ENCODE results near the gene NDUFB3. TPM values are rescaled to one million over a fixed set of nuclear protein-coding genes. Genes with fewer than 3 reads are reported as not detected.

Gene NDUFB3
- total and polyA plus RNA-seq, 4 donors = 46.2 to 87.5 (median 79.1) TPM

- ATAC-seq (ENCODE audit: insufficient read depth, low FRiP score) = no peak
- Histone ChIP-seq H3K27me3 (ENCODE audit: control insufficient read depth in 3 of 3, insufficient read depth in 3 of 3, low read length in 2 of 3) (peaks cover 0 to 4% (median 0%) of the 10 kb centered on the region in 3 donors), H3K36me3 (ENCODE audit: control insufficient read depth in 4 of 4, insufficient read depth in 4 of 4, low read length in 4 of 4) (peaks cover 0 to 3% (median 1%) of the 10 kb centered on the region in 4 donors), H3K4me1 (ENCODE audit: control insufficient read depth in 5 of 5, insufficient read depth in 5 of 5, low read length in 5 of 5) (no peaks in the 10 kb centered on the region), H3K27ac (ENCODE audit: low read depth in 1 of 2, low read length in 1 of 2) (no peak overlapping the region), H3K9me3 (ENCODE audit: control insufficient read depth in 4 of 4, insufficient read depth in 3 of 4, low read length in 3 of 4) (no peaks in the 10 kb centered on the region), H3K4me3 (no peak overlapping the region), H3K9ac (ENCODE audit: insufficient read depth in 1 of 2, low read length in 2 of 2) (no peak overlapping the region)
- no peak for TF ChIP-seq CTCF (IDR thresholded peaks at IDR 0.05; ENCODE audit: control extremely low read depth, extremely low read depth)
- 95 to 97% methylated on average over 2 of the region's 2 CpGs for WGBS, 2 donors
- no peak for DNase-seq
These were observed 24.9 kb upstream of the NDUFB3 start for GRCh38 chr2:201046881-201047280.

- H3K36me3 ChIP-seq (ENCODE audit: control insufficient read depth in 4 of 4, insufficient read depth in 4 of 4, low read length in 4 of 4) = peaks cover 0 to 4% (median 3%) of the 10 kb centered on the region in 4 donors
- H3K9ac ChIP-seq (ENCODE audit: insufficient read depth in 1 of 2, low read length in 2 of 2) = no peak overlapping the region
- H3K4me1 ChIP-seq (ENCODE audit: control insufficient read depth in 5 of 5, insufficient read depth in 5 of 5, low read length in 5 of 5) = no peaks in the 10 kb centered on the region
- H3K27ac ChIP-seq (ENCODE audit: low read depth in 1 of 2, low read length in 1 of 2) = no peak overlapping the region
- TF ChIP-seq CTCF (IDR thresholded peaks at IDR 0.05; ENCODE audit: control extremely low read depth, extremely low read depth) = no peak
- H3K9me3 ChIP-seq (ENCODE audit: control insufficient read depth in 4 of 4, insufficient read depth in 3 of 4, low read length in 3 of 4) = no peaks in the 10 kb centered on the region
- H3K27me3 ChIP-seq (ENCODE audit: control insufficient read depth in 3 of 3, insufficient read depth in 3 of 3, low read length in 2 of 3) = no peaks in the 10 kb centered on the region
- H3K4me3 ChIP-seq = no peak overlapping the region
- 93 to 96% methylated on average over 11 of the region's 11 CpGs for WGBS, 2 donors
- no peak for DNase-seq
- no peak for ATAC-seq (ENCODE audit: insufficient read depth, low FRiP score)
These were observed 22.3 kb upstream of the NDUFB3 start for GRCh38 chr2:201049455-201049854.

- Histone ChIP-seq H3K4me1 (ENCODE audit: control insufficient read depth in 5 of 5, insufficient read depth in 5 of 5, low read length in 5 of 5) (peaks cover 0 to 18% (median 14%) of the 10 kb centered on the region in 5 donors), H3K36me3 (ENCODE audit: control insufficient read depth in 4 of 4, insufficient read depth in 4 of 4, low read length in 4 of 4) (peaks cover 0 to 7% (median 2%) of the 10 kb centered on the region in 4 donors), H3K9me3 (ENCODE audit: control insufficient read depth in 4 of 4, insufficient read depth in 3 of 4, low read length in 3 of 4) (no peaks in the 10 kb centered on the region), H3K9ac (ENCODE audit: insufficient read depth in 1 of 2, low read length in 2 of 2) (peak overlapping the region in 1 of 2 donors; percentile 8), H3K27me3 (ENCODE audit: control insufficient read depth in 3 of 3, insufficient read depth in 3 of 3, low read length in 2 of 3) (no peaks in the 10 kb centered on the region), H3K4me3 (no peak overlapping the region), H3K27ac (ENCODE audit: low read depth in 1 of 2, low read length in 1 of 2) (no peak overlapping the region)
- WGBS, 2 donors = 51 to 63% methylated on average over 2 of the region's 2 CpGs
- peak in 2 of 3 donors; percentile 40 to 44 for DNase-seq
- no peak for ATAC-seq (ENCODE audit: insufficient read depth, low FRiP score)
- TF ChIP-seq CTCF (IDR thresholded peaks at IDR 0.05; ENCODE audit: control extremely low read depth, extremely low read depth) = no peak
These were observed 14.7 kb upstream of the NDUFB3 start for GRCh38 chr2:201057087-201057521.

- Histone ChIP-seq H3K4me3 (no peak overlapping the region), H3K9me3 (ENCODE audit: control insufficient read depth in 4 of 4, insufficient read depth in 3 of 4, low read length in 3 of 4) (no peaks in the 10 kb centered on the region), H3K27ac (ENCODE audit: low read depth in 1 of 2, low read length in 1 of 2) (no peak overlapping the region), H3K4me1 (ENCODE audit: control insufficient read depth in 5 of 5, insufficient read depth in 5 of 5, low read length in 5 of 5) (peaks cover 0 to 18% (median 14%) of the 10 kb centered on the region in 5 donors), H3K9ac (ENCODE audit: insufficient read depth in 1 of 2, low read length in 2 of 2) (no peak overlapping the region), H3K27me3 (ENCODE audit: control insufficient read depth in 3 of 3, insufficient read depth in 3 of 3, low read length in 2 of 3) (no peaks in the 10 kb centered on the region), H3K36me3 (ENCODE audit: control insufficient read depth in 4 of 4, insufficient read depth in 4 of 4, low read length in 4 of 4) (peaks cover 0 to 5% (median 2%) of the 10 kb centered on the region in 4 donors)
- no peak for ATAC-seq (ENCODE audit: insufficient read depth, low FRiP score)
- no peak for TF ChIP-seq CTCF (IDR thresholded peaks at IDR 0.05; ENCODE audit: control extremely low read depth, extremely low read depth)
- 53 to 74% methylated on average over 4 of the region's 4 CpGs for WGBS, 2 donors
- no peak for DNase-seq
These were observed 14.0 kb upstream of the NDUFB3 start for GRCh38 chr2:201057715-201058248.
